ENCODE results near the gene AKR1C1. TPM values are rescaled to one million over a fixed set of nuclear protein-coding genes. Genes with fewer than 3 reads are reported as not detected.
"Not testable (repeated sequence)": the region's sequence is repeated elsewhere in the genome, so short reads cannot be mapped to it uniquely, and the experiment has no call there.

AKR1C1 gene
- total and polyA plus RNA-seq, 3 donors from 2014 or later = 23.2 to 30.8 (median 26.3) TPM

DNA sequence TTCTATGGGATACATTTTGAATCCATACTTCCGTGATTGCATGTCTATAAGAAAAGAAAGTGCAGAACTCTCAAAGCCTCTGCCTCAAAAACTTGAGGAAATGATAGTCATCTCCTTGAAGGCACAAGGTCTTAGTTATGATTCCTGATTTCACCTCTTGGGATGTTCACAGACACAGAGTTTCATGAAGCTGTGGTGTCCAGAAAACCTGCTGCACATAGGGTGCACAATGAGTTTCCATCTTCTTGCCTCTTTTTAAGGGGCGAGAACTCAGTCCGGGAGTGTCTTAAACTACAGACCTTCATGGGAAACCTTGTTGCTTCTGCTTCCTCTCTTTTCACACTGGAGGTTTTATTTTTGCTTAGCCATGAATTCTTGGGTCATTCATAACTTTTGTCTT lies 4.0 kb downstream of the AKR1C1 start:
- H3K4me1 ChIP-seq; H3K36me3 ChIP-seq (ENCODE audit: low read depth, missing control alignments); H3K4me3 ChIP-seq; H3K27ac ChIP-seq; DNase-seq; H3K9me3 ChIP-seq; intact Hi-C loops (cut with DNase I; ENCODE audit: low total_unique reads); H3K27me3 ChIP-seq: not testable (repeated sequence)
- WGBS, 2 donors = 96% methylated on average over 3 of the region's 3 CpGs

DNA sequence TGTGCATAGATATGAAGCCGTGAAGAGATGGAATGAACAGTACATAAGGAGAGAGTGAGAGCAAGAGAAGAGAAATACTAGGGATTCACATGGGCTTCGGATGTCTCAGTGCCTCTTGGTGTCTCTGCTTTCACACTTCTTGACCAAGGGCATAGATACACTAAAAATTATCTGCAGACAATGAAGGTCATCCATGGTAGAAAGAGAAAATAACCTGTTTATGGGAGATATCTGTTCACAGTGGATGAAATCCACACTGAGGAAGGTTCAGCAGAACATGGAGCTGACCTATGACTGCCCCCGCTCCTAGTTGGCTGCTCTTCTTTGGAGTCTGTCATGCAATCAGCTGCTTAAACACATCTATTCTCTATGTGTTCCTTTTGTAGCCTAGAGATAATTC lies 6.1 kb downstream of the AKR1C1 start:
- DNase-seq; H3K36me3 ChIP-seq (ENCODE audit: low read depth, missing control alignments): not testable (repeated sequence)
- WGBS, 2 donors = 90 to 92% methylated on average over 3 of the region's 3 CpGs

DNA sequence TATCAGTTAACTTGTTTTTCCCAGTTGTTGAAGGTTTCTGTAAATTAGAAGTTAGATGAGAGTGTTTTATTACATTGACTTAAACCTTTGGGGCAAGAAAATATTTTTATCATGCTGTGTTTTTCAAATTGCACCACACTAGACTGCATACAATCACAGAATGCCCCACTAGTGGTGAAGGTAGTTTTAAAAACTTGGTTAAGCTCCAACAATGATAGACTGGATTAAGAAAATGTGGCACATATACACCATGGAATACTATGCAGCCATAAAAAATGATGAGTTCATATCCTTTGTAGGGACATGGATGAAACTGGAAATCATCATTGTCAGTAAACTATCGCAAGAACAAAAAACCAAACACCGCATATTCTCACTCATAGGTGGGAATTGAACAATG lies 7.1 kb downstream of the AKR1C1 start:
- intact Hi-C loops (cut with DNase I; ENCODE audit: low total_unique reads); H3K4me3 ChIP-seq; DNase-seq; H3K36me3 ChIP-seq (ENCODE audit: low read depth, missing control alignments); H3K27ac ChIP-seq; H3K9me3 ChIP-seq; H3K4me1 ChIP-seq; H3K27me3 ChIP-seq: not testable (repeated sequence)
- 90 to 100% methylated on average over 2 of the region's 2 CpGs for WGBS, 2 donors

More for the DNA sequence above, 6.1 kb downstream of the AKR1C1 start:
- H3K27me3 ChIP-seq; intact Hi-C loops (cut with DNase I; ENCODE audit: low total_unique reads); H3K4me3 ChIP-seq; H3K4me1 ChIP-seq; H3K27ac ChIP-seq; H3K9me3 ChIP-seq: not testable (repeated sequence)

DNA sequence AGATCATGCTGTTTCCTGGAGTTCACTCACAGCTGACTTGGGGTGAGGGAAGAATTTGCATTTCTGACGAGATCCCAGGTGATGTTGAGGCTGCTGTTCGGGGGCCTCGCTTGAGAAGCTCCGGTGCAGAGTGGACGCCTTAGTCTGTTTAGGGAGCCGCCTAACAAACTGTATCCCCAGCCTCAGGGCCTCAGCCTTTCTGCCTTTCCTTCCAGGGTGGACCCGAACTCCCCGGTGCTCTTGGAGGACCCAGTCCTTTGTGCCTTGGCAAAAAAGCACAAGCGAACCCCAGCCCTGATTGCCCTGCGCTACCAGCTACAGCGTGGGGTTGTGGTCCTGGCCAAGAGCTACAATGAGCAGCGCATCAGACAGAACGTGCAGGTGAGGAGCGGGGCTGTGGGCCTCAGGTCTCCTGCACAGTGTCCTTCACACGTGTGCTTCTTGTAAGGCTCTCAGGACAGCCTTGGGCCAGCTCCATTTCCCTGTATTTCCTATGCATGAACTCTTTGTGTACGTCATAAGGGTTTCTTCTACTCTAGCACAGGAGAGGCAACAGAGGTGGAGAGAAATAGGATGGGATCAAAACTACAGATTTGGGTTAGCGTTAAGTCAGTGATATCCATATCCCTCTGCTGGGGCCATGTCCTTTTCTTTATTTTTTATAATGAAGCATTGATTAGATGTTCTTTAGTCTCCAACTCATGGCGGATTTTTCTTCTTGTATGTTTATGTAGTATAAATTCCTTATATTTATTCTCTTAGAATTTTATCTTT lies 9.3 kb downstream of the AKR1C1 start:
- H3K4me1 ChIP-seq; H3K27ac ChIP-seq; DNase-seq; H3K27me3 ChIP-seq; H3K4me3 ChIP-seq; H3K9me3 ChIP-seq; intact Hi-C loops (cut with DNase I; ENCODE audit: low total_unique reads); H3K36me3 ChIP-seq (ENCODE audit: low read depth, missing control alignments): not testable (repeated sequence)
- 59 to 94% methylated on average over 3 to 11 of the region's 18 CpGs for WGBS, 2 donors

DNA sequence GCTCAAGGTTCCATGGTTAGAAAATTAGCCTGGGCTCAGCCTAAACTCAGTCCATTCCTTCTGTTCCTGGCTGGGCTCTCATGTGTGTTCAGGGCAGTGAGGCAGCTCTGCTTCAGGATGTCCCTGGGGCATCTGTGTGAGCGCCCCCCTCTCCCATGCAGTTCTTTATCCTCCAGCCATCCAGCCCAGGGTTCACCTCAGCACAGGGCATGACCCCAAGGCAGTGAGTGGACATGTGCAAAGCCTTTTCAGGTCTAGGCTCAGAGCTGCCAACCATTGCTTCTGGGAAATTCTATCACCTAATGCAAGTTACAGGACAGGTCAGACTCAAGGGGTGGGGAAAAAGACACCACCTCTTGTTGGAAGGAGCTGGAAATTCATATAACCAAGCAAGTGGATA lies 10.1 kb downstream of the AKR1C1 start:
- H3K27ac ChIP-seq; intact Hi-C loops (cut with DNase I; ENCODE audit: low total_unique reads); DNase-seq; H3K9me3 ChIP-seq; H3K4me3 ChIP-seq; H3K27me3 ChIP-seq; H3K4me1 ChIP-seq; H3K36me3 ChIP-seq (ENCODE audit: low read depth, missing control alignments): not testable (repeated sequence)
- WGBS, 2 donors = 90 to 100% methylated on average over 1 of the region's 1 CpG

DNA sequence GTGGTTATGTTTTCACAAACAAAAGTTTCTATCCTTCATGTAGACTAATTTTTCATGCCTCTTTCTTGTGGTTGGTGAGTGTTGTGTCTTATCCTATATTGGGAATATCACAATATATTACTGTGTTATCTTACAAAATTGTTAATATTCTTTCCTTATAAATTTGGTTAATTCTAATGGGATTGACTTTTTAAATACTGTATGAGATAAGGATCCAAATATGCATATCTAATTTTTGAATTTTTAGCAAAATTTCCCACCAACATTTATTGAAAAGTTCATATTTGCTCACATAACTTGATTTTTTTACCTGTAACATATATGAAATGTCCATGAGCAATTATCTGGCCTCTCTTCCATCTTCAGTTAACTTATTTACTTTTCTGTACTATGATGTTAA lies 11.2 kb downstream of the AKR1C1 start:
- H3K4me3 ChIP-seq; H3K4me1 ChIP-seq; H3K27me3 ChIP-seq; H3K27ac ChIP-seq; intact Hi-C loops (cut with DNase I; ENCODE audit: low total_unique reads); H3K9me3 ChIP-seq; DNase-seq; H3K36me3 ChIP-seq (ENCODE audit: low read depth, missing control alignments): not testable (repeated sequence)

DNA sequence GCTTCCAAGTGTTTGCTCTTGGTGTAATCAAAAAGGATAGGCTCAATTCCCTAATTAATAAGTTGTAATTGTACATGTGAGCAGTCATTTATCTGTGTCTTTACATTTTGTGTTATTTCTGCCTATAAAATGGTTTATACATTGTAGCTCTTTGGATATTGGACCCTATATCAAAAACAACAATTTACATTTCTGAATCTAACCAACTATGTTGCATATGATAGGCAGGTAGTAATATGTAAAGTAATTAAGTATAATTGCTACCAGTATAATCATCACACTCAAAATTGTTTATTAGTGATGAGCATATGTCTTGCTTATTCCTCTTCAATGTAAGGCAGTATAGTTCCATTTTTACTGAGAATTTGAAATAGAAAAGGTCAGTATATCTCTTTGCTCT lies 13.8 kb downstream of the AKR1C1 start:
- no peaks in the 10 kb centered on the region for H3K27me3 ChIP-seq
- no peaks in the 10 kb centered on the region for H3K36me3 ChIP-seq (ENCODE audit: low read depth, missing control alignments)
- intact Hi-C loops (cut with DNase I; ENCODE audit: low total_unique reads) = no loop called here
- H3K9me3 ChIP-seq = no peaks in the 10 kb centered on the region
- TF ChIP-seq, protein P1, sequence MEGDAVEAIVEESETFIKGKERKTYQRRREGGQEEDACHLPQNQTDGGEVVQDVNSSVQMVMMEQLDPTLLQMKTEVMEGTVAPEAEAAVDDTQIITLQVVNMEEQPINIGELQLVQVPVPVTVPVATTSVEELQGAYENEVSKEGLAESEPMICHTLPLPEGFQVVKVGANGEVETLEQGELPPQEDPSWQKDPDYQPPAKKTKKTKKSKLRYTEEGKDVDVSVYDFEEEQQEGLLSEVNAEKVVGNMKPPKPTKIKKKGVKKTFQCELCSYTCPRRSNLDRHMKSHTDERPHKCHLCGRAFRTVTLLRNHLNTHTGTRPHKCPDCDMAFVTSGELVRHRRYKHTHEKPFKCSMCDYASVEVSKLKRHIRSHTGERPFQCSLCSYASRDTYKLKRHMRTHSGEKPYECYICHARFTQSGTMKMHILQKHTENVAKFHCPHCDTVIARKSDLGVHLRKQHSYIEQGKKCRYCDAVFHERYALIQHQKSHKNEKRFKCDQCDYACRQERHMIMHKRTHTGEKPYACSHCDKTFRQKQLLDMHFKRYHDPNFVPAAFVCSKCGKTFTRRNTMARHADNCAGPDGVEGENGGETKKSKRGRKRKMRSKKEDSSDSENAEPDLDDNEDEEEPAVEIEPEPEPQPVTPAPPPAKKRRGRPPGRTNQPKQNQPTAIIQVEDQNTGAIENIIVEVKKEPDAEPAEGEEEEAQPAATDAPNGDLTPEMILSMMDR (IDR thresholded peaks at IDR 0.05) = no peak
- no peak for TF ChIP-seq POLR2A (IDR thresholded peaks at IDR 0.05)
- DNase-seq = no peak
- H3K4me1 ChIP-seq = peaks cover 9% of the 10 kb centered on the region
- no peak overlapping the region for H3K4me3 ChIP-seq
- no peak overlapping the region for H3K27ac ChIP-seq

DNA sequence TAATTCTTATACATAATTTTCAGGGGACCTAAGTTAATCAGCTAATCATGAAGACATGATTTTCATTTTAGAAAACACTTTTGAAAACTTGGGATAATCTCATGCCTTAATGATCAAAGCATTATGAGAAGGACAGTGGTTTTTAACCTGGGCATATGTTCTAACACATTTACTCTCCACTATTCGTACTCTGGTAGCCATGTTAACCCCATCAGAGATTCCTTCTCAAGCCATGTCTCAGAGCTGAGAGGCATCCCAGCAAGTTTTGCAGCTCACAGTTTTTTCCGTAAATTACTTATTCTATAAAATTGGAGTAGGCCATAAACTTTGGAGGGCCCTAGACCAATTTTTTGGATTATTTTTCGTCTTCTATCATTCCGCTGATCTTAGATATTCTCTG lies 15.7 kb downstream of the AKR1C1 start:
- H3K9me3 ChIP-seq = no peaks in the 10 kb centered on the region
- no peak overlapping the region for H3K27ac ChIP-seq
- no peaks in the 10 kb centered on the region for H3K36me3 ChIP-seq (ENCODE audit: low read depth, missing control alignments)
- no peak overlapping the region for H3K4me3 ChIP-seq
- no peak for DNase-seq
- TF ChIP-seq, protein P1 (IDR thresholded peaks at IDR 0.05) = no peak
- no peak for TF ChIP-seq POLR2A (IDR thresholded peaks at IDR 0.05)
- WGBS, 2 donors = 94 to 95% methylated on average over 4 of the region's 4 CpGs
- intact Hi-C loops (cut with DNase I; ENCODE audit: low total_unique reads) = no loop called here
- peaks cover 19% of the 10 kb centered on the region for H3K4me1 ChIP-seq
- H3K27me3 ChIP-seq = no peaks in the 10 kb centered on the region

Data from testis (tissue), 3 donors.